ENCODE measurements around the gene ZNF771.

- TF ChIP-seq HDAC2 (IDR thresholded peaks at IDR 0.05) (no peak), CTCF (IDR thresholded peaks at IDR 0.05) (no peak), POLR2A (IDR thresholded peaks at IDR 0.05; ENCODE audit: low read length) (no peak), POLR2AphosphoS2 (conservative IDR thresholded peaks at IDR 0.05; ENCODE audit: low read length) (no peak), CEBPB (IDR thresholded peaks at IDR 0.05) (no peak), PBX3 (IDR thresholded peaks at IDR 0.05) (no peak), RARB (CRISPR knock-in tag; IDR thresholded peaks at IDR 0.05) (no peak), CHD4 (IDR thresholded peaks at IDR 0.05; ENCODE audit: borderline replicate concordance) (no peak), RAD21 (conservative IDR thresholded peaks at IDR 0.05 in 1 of 2, IDR thresholded peaks at IDR 0.05 in 1 of 2) (no peak), EP300 (IDR thresholded peaks at IDR 0.05) (no peak), KDM1A (IDR thresholded peaks at IDR 0.05; ENCODE audit: low read depth) (no peak)
Observed at GRCh38 chr16:30457743-30458560, 50.5 kb downstream of the ZNF771 start.
